HuH-7 (cell line): ENCODE measurements around the gene CLDN15.
"Not testable (repeated sequence)": the region's sequence is repeated elsewhere in the genome, so short reads cannot be mapped to it uniquely, and the experiment has no call there.

ENCODE experiments used
- DNase-seq: peaks from one replicate; pipeline ENCODE4 v3.0.0; 2011; ENCODE audit warnings: low spot score

The CLDN15 gene

GRCh38 chr7:101222275-101222830, 15.2 kb downstream of the CLDN15 start:
- DNase-seq: no peak

GRCh38 chr7:101220295-101220694, 17.3 kb downstream of the CLDN15 start:
- DNase-seq: no peak

GRCh38 chr7:101218236-101219125, 19.1 kb downstream of the CLDN15 start:
- peak; percentile 68 for DNase-seq

DNA sequence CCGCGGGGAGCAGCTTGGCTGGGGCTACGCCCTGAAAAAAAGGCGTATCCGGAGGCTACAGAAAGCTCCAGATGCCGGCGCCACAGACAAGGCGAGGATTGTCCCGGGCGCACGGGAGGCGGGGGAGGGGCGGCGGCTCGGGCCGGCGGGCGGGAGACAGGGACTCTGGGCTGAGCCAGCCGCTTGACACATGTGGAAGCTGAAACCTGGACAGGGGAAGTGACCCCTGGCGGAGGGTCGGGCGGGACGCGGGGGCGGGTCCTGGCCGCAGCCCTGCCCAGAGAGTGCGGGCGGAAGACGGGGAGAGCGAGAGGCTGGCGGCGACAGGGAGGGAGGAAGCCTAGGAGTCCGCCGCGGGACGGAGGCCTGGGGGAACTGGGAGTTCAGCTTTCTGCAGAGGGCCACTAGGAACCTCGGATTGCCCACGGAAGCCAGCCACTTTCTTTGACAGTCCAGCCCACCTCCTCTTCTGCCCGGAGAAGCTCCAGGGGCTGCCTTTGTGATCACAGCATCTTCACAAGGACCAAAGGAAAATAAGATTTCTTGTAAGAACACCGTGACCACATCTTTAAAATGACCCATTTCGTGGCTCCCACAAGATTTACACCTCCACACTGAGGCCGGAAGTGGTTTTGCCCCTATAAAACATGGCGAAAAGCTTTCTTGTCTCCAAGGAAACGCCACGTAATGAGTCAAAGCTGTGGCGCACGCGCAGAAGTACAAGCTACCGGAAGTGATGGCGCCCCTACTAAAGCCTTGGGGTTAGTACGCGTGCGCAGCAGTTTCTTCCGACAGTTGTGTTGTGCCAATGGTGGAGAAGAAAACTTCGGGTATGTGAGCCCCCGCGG, 20.0 kb downstream of the CLDN15 start, which contains the start of the genes PLOD3 and ZNHIT1:
TSS of gene PLOD3 (minus strand) at position 194 of the 848 bp plus-strand sequence. CDS start 307 bp downstream, outside the sequence.
TSS of gene ZNHIT1 (plus strand) at position 778 of the 848 bp plus-strand sequence. CDS start at position 809, 31 bp downstream.
- peak; percentile 99 for DNase-seq

GRCh38 chr7:101216860-101217387, 20.7 kb downstream of the CLDN15 start:
- no peak for DNase-seq

DNA sequence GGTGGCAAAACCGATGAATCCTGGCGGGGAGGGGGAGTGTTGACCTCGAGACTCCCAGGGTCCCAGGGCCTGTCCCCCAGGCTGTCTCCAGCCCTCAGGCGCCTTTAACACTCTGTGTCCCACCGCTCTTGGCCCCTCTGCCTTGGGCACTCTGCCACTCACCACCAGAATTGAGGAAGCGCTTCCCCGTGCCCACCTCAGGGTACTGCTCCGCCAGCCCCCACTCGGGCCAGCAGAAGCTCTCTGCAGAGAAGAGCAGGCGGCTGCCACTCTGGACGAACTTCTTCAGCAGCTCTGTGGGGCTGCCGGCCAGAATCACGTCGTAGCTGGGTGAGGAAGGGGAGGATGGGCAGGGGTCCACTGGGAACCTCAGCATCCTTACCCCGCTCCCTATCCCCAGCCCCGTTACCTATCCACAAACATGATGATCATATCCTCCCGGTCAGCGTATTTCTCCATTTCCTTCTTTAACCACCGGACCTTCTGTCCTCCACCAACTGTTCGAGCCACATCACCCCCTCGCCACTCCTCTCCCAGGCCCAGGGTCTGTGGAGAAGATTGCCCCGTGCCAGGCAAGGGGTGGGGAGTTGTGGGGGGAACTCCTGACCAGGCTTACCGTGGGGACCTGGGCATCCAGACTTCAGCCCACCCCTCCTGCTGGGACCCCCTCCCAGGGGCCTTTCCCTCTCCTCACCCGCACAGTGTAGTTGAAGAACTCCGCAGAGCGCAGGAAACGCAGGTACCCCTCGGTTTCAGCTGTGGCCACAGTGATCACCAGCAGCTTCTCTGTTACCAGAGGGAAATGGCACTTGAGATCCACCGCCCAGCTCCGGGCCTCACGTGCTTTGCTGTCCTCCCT, 21.4 kb downstream of the CLDN15 start:
- no peak for DNase-seq

DNA sequence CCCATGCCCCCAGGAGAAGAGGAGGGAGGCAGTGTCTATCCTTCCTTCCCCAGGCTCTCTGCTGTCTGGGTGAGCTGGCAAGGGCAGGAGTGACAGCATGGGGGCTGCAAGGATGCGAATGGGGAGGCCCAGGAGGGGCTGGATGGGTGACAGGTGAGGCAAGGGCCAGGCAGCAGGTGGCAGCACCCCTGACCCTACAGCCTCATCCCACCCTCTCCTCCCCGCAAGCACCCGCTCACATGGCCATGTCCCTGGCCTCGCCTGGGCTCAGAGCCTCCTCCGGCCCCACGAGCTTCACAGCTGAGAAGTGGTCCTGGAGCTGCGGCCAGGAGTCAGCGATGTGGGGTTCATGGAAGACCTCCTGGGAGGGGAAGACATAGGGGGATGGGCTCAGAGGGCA, 25.6 kb downstream of the CLDN15 start:
- DNase-seq: no peak

GRCh38 chr7:101211501-101211900, 26.1 kb downstream of the CLDN15 start:
- DNase-seq: no peak

GRCh38 chr7:101210143-101210542, 27.5 kb downstream of the CLDN15 start:
- DNase-seq: no peak

DNA sequence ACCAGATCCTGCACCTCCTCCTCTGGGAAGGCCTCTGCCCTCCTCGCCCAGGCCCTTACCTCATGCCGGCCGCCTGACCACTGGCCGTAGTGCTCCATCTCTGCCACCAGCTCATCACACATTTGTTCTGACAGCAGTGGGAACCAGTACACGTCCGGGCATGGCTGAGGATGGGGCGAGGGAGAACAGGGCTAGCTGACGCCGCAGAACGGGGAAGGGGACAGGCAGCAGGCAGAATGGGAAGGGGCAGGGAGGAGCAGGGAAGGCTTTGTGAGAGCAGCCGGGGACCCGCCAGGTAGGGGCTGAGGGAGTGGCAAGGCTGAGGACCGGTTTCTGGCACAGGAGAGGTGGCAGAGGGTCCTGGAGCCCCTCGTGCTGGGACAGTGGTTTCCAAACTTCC, 28.8 kb downstream of the CLDN15 start:
- DNase-seq: no peak

DNA sequence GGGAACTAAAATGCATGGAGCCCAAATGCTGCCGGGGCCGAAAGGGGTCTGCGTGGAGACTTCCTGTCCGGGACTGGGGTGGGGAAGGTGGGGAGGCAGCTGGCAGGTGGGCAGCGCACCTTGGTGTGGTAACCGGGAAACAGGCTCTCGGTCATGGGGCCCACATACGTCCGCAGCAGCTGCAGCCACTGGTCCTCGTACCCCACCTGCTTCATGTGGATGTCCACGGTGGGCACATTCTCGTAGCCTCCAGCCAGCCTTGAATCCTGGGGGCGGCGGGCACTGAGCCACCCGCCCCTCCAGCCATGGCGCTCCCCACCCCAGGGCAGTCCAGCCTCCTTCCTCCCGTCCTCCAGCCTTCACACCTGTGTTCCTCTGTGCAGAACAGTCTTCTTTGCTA, 30.1 kb downstream of the CLDN15 start:
- no peak for DNase-seq

GRCh38 chr7:101206665-101207042, 30.9 kb downstream of the CLDN15 start:
- no peak for DNase-seq

DNA sequence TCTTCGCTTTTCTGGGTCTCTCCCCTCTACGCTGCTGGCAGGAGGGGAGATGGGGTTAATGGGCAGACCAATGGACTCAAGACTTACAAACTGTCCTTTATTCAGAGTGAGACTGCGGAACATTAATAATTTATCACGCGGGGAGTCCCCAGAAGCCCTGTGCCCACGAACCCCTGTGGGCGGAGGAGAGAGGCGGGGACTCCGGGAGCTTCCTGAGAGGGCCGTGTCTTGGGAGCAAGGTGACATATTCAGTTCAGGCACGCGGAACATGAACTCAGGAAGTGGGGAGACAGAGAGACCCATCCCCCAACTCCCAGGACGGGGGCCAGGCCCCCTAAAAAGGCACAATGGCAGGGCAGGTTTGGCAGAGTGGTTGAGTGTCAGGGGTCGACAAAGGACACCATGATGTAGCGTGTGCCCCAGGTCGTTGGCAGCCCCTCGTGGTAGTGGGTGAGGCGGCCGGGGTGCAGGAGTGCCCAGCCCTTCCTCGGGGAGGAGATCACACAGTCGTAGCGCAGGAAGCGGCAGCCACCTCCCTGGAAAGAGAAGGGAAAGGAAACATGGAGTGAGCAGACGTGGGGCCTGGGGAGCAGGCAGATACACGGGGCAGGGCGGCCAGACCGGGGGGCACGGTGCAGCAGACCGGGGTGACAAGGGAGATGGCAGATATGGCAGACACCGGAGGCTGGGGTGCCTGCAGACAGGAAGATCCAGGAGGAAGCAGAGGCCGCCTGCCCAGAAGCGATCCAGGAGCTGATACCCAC, 31.5 kb downstream of the CLDN15 start:
- no peak for DNase-seq

GRCh38 chr7:101203740-101204738, 33.6 kb downstream of the CLDN15 start:
- DNase-seq: not testable (repeated sequence)

- no peak for DNase-seq
Observed at GRCh38 chr7:101202603-101202918, 35.0 kb downstream of the CLDN15 start.

DNA sequence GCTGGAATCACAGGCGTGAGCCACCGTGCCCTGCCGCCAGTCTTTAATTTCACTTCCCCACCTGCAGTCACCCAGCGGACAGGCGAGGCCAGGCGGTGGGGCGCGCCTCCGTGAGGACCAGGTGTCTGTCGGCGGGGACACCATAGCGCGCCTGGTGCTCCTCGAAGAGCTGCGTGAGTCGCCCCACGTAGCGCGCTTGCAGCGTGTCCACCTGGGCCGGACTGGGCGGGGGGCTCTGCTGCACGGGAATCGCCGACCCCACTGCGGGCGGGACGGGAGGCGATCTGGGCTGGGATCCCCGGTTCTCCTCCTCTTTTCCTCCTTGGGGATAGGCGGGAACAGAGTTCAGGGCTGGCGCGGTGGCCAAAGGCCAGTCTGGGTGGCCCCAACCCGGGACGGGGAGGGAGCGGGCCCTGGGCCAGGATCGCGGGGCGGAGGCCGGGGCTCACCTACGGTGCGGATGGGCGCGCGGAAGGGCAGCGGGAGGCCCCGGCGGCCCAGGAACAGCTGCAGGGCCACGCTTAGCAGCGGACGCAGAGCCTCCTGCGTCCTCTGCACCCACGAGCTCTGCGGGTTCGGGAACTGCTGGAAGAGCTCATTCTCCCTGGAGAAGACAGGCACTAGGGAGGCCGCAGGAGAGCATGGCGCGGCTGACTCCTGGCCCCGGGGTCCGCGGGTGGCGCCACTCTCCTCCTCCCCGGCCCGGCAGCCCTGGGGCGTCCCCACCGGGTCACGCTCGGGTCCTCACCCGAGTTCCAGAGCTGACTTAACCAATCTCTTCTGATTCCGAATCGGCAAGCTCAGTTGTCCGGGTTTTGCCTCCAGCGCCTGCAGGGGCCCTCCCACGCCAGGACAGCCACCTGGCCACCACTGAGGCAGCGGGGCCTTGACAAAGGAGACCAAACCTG, 35.7 kb downstream of the CLDN15 start:
- DNase-seq: no peak

- DNase-seq: peak; percentile 98
Observed at GRCh38 chr7:101200862-101201599, 36.6 kb downstream of the CLDN15 start, which contains the start of gene MOGAT3. TSS of gene MOGAT3 (minus strand) at chr7:101201036. CDS start at chr7:101200854, 182 bp downstream.
